Measurements from ENCODE around the gene DNM3.

The DNM3 gene

GRCh38 chr1:171873664-171874063, 32.4 kb downstream of the DNM3 start:
- DNase-seq, result no peak

- DNase-seq, result no peak
These were observed 36.4 kb downstream of the DNM3 start for GRCh38 chr1:171877701-171878100.

GRCh38 chr1:171879556-171879955, 38.3 kb downstream of the DNM3 start:
- DNase-seq, result no peak

DNA sequence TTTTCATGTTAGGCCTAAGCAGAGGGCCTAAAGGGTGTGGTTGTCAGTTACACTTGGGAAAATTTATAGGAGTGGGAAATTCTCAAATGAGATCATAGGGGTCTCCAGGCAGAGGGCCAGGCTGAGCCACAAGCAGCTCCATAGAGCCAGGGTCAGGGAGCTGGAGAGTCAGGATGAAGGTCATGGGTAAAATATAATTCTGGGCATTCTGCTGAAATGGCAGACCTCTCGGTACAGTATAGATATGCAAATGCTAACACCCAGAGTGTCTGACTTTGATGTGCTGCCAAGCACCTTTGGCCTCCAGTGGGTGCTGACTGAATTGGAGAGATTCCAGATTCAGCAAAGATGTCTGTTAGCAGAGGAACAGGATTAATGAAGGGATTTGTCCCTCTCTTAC, 40.1 kb downstream of the DNM3 start:
- no peak for DNase-seq

DNA sequence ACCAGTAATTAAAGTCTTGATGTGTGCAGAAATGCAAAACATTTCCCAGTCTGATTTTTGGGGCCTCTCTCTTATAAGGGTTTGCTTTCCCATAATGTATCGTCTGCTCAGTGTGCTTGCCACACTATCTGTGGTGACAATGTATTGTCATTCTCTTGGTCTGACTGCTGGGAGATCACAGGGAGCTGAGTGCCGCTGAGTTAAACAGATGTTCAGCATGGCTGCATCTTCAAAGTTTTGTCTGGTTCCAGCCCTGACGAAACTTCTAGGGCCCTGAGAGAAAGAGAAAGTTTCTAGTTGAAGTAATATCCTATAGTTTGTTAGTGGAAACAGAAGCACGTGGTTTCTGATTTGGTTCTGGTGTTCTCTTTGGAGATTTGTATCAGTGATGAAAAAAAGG, 42.6 kb downstream of the DNM3 start:
- no peak for DNase-seq

- DNase-seq, result no peak
These were observed 43.2 kb downstream of the DNM3 start for GRCh38 chr1:171884475-171884874.

GRCh38 chr1:171890131-171890530, 48.8 kb downstream of the DNM3 start:
- no peak for DNase-seq

GRCh38 chr1:171896936-171897703, 55.8 kb downstream of the DNM3 start:
- DNase-seq, result no peak

GRCh38 chr1:171898941-171899340, 57.6 kb downstream of the DNM3 start:
- no peak for DNase-seq

DNA sequence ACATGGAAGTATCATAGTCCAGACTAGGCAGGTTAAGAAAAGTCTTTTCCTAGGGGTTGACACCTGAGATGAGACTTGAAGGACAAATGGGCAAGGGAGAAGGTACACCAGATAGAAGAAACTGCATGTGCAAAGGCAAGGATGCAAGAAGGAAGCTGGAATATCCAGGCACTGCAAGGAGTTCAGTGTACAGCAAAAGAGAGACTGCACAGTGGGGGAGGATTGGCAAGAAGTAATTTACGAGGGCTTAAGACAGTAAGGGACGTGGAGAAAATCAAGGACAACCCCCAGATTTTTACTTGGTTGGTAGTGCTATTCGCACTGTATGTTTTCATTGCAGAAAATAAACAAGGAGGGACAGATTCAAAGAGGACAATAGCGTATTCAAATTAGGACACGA, 58.5 kb downstream of the DNM3 start:
- no peak for DNase-seq

DNA sequence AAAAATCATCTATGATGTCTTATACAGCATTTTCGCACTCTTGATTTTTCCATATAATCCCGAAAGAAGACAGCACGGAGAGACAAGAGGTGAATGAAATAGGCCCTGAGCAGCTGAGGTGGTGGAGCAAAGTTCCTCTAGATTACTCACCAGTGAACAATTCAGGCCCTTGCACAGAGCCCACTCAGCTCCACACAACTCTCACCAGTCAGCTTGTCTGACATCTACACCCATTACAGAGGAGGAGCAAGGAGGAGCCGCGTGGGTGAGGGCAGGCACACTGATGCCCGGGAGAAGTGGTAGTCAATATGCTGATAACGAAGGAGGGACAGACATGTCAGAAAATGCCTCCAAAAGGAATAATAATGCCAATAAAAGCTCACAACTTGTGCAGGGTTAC, 59.9 kb downstream of the DNM3 start:
- no peak for DNase-seq

DNA sequence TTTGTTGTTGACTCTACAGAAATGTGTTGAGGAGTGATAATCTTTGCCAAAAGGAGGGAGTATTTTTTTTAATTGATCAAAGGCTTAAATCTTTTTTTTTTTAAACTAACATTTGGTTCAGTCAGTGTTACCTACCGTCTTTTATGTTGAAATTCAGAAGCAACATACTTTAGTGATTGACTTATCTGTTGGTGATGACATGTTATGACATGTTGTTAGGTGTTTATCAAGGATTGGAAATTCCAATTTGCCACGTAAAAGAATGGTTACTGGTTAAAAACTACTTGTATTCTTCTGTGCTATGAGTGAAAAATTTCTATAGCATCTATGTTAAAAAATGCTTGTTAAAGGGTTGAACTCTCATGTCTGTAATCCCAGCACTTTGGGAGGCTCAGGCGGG, 61.2 kb downstream of the DNM3 start:
- DNase-seq, result no peak

DNA sequence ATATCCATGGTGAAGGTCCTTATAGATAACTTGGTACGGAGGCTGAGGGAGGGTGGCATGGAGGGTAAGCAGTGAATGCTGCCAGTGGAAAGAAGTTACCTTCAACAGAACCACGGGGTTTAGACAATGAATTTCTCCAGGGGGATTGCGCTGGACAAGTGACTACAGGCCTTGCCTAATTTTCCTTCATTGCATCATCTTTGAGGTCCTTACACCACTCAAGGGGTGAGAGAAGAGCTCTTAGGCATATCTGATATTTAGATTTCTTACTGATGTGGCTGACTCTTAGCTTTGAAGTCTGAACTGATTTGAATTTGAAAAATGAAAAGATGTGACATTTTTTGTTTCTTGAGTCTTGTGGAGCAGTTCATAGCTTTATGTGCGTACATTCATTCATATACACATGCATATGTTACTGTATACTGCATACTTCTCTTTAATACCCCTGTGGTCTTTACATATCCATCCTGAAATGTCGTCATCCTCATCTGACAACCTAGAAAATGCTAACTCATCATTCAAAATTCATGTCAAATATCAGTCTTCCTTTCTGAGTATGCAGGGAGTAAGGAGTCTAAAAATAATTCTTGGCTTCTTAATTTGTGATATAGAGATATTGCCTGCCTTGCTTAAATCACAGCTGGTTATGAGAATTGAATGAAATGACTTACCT, 63.6 kb downstream of the DNM3 start:
- no peak for DNase-seq

DNA sequence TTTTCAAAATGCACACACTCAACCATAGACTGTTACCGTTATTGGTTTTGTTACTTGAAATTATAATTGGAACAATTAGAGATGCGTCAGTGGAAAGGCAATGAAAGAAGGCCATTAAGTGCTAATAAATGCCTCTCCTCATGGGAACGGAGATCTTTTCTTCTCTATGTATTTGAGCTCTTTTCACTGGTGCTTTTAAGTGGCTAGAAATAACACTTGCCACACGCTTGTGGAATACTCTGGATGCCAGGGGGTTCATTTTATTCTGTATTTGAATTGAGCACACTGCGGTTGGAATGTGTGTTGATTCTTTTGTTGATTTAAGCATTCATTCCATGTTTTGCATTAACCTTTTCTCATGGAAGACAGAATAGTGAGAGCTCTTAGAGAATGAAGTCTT, 68.4 kb downstream of the DNM3 start:
- no peak for DNase-seq

DNA sequence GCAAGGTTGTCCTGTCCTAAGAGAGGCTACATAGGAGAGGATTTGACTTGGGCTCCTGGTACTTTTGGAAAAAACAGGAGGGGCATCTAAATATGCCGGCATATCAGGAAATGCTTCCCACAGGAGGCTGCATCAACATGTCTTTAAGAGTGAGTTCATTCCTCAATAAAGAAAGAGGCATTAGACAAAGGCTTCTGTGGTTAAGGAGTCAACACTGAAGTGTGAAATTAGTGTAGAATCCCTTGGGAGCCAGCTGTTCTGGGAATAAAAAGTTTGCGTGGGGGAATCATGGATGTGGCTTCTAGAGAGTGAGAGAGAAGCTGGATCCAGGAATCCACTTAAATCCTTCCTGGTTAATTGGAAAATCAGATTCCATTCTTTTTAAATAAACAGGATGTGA, 69.5 kb downstream of the DNM3 start:
- DNase-seq, result no peak

DNA sequence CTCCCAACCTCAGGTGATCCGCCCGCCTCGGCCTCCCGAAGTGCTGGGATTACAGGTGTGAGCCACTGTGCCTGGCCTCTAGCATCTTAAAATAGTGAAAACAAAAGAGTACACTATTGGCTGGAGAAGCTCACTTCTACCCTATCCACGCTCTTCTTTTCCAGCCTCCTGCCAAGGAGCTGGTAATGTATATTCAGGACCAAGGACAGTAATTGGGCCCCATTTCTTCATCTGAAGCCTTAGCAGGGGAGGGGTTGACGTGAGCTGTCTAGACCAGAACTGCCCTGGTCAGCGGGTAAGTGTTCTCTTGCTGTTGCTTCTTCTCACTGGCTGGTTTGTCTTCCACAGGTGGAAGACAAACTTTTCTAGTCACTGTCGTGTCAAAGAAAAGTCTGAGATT, 70.2 kb downstream of the DNM3 start:
- no peak for DNase-seq

- no peak for DNase-seq
These were observed 71.3 kb downstream of the DNM3 start for GRCh38 chr1:171912509-171913175.

DNA sequence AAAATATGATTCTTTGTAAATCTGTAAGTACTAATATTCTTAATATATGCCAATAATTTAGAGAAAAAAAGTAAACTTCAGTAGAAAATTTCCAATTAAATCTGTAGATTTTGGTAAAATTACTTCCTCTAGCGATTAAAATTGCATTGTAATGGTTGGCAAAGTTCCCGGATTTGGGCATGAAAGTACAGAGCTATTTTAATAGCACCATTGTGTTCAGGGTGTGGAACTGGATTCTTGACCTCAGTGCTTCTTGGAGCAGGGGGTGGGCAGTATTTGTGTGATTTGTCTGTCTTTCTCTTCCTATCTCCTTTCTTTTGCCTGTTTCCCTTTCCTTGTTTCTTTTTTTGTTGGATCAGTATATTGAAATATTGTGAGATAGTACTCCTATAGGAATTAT, 72.1 kb downstream of the DNM3 start:
- no peak for DNase-seq

- DNase-seq, result no peak
These were observed 75.0 kb downstream of the DNM3 start for GRCh38 chr1:171916315-171916771.

GRCh38 chr1:171917331-171917730, 76.0 kb downstream of the DNM3 start:
- no peak for DNase-seq

GRCh38 chr1:171919891-171920887, 78.9 kb downstream of the DNM3 start:
- DNase-seq, result no peak

DNA sequence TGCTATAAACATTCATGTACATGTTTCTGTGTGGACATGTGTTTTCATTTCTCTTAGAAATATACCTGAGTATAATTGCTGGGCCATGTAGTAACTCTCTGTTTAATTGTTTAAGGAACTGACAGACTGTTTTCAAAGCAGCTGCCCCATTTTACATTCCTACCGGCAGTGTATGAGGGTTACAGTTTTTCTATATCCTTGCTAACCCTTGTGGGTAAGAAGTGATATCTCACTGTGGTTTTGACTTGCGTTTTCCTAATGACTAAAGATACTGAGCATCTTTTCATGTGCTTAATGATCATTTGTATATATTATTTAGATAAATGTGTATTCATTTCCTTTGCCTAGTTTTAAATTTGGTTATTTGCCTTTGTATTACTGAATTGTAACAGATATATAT, 81.7 kb downstream of the DNM3 start:
- no peak for DNase-seq

- no peak for DNase-seq
These were observed 87.8 kb downstream of the DNM3 start for GRCh38 chr1:171929121-171929520.
